Measurements from ENCODE around the gene APLNR.

GRCh38 chr11:57210781-57211180 lies 26.3 kb downstream of the APLNR start:
- TF ChIP-seq MAZ (IDR thresholded peaks at IDR 0.05; ENCODE audit: borderline replicate concordance, low read depth, low read length): no peak
- TF ChIP-seq RFX5 (IDR thresholded peaks at IDR 0.05; ENCODE audit: low read depth, low read length): no peak
- TF ChIP-seq POLR2A (IDR thresholded peaks at IDR 0.05; ENCODE audit: low read depth, low read length): no peak
- TF ChIP-seq CTCF (conservative IDR thresholded peaks at IDR 0.05; ENCODE audit: low read depth, low read length): no peak
- no peak for TF ChIP-seq MXI1 (IDR thresholded peaks at IDR 0.05; ENCODE audit: borderline replicate concordance, low read depth, low read length)
- TF ChIP-seq BHLHE40 (IDR thresholded peaks at IDR 0.05; ENCODE audit: low read depth, low read length): no peak
- no peak for TF ChIP-seq FOS (IDR thresholded peaks at IDR 0.05; ENCODE audit: low read depth, low read length)

Measured in IMR-90 (cell line).